ENCODE measurements around the gene PERCC1. TPM values are rescaled to one million over a fixed set of nuclear protein-coding genes. Genes with fewer than 3 reads are reported as not detected.

The PERCC1 gene
- total and polyA plus RNA-seq, 2 of the 4 experiments (the other 2 are of a cell fraction): not detected

- no peak overlapping the region for H4K5ac ChIP-seq (ENCODE audit: low read depth, low read length)
- H3K18ac ChIP-seq (ENCODE audit: low read depth, low read length): no peak overlapping the region
- no peak overlapping the region for H3K4ac ChIP-seq (ENCODE audit: low read depth, low read length)
- H3K14ac ChIP-seq (replicated peaks; ENCODE audit: low read depth, low read length): no peak overlapping the region
- DNase-seq: no peak
- H3K36me3 ChIP-seq (ENCODE audit: control insufficient read depth, insufficient read depth, low read length): peaks cover 53% of the 10 kb centered on the region
- no peak overlapping the region for H3K56ac ChIP-seq (ENCODE audit: extremely low read depth, insufficient read depth, low read length)
- H3K27me3 ChIP-seq (ENCODE audit: control insufficient read depth, insufficient read depth, low read length): no peaks in the 10 kb centered on the region
- H2BK120ac ChIP-seq (ENCODE audit: low read depth, low read length): no peak overlapping the region
- no peak overlapping the region for H2AK5ac ChIP-seq (ENCODE audit: low read depth, low read length)
- ChIA-PET POLR2A (ENCODE audit: unreplicated experiment) (no interaction called here), CTCF (no interaction called here)
- no TSS peak for BruUV-seq (replicated peaks)
- H2BK20ac ChIP-seq (ENCODE audit: low read depth, low read length): no peak overlapping the region
- no peak overlapping the region for H2AFZ ChIP-seq (replicated peaks; ENCODE audit: low read length, poor library complexity)
- no peak for TF ChIP-seq MAZ (IDR thresholded peaks at IDR 0.05; ENCODE audit: borderline replicate concordance, low read depth, low read length)
- TF ChIP-seq RFX5 (IDR thresholded peaks at IDR 0.05; ENCODE audit: low read depth, low read length): no peak
- no peak for TF ChIP-seq SMC3 (IDR thresholded peaks at IDR 0.05; ENCODE audit: low read depth, low read length)
- TF ChIP-seq FOS (IDR thresholded peaks at IDR 0.05; ENCODE audit: low read depth, low read length): no peak
- TF ChIP-seq CEBPB (IDR thresholded peaks at IDR 0.05; ENCODE audit: low read depth, low read length): no peak
- no peak for TF ChIP-seq RCOR1 (IDR thresholded peaks at IDR 0.05; ENCODE audit: insufficient replicate concordance, low read length)
- no peak for TF ChIP-seq CTCF (conservative IDR thresholded peaks at IDR 0.05; ENCODE audit: low read depth, low read length)
- TF ChIP-seq BHLHE40 (IDR thresholded peaks at IDR 0.05; ENCODE audit: low read depth, low read length): no peak
- no peak overlapping the region for H3K4me3 ChIP-seq (ENCODE audit: insufficient read depth, low read depth, low read length)
- in situ Hi-C loops (cut with MboI; ENCODE audit: low sequenced_read_pairs): no loop called here
- no peak overlapping the region for H4K91ac ChIP-seq (ENCODE audit: insufficient read depth, low read depth, low read length)
- H2AK9ac ChIP-seq (replicated peaks; ENCODE audit: low read depth, low read length, poor library complexity): no peak overlapping the region
- no peaks in the 10 kb centered on the region for H3K9me3 ChIP-seq (ENCODE audit: control insufficient read depth, insufficient read depth, low read length)
- no peak overlapping the region for H3K27ac ChIP-seq (ENCODE audit: insufficient read depth, low read length)
- no peaks in the 10 kb centered on the region for H4K20me1 ChIP-seq (ENCODE audit: insufficient read depth, low read length)
- no peak overlapping the region for H2BK5ac ChIP-seq (ENCODE audit: low read depth, low read length, poor library complexity, severe bottlenecking)
- H2BK15ac ChIP-seq (ENCODE audit: low read depth, low read length): no peak overlapping the region
- no peak for ATAC-seq (ENCODE audit: low read depth)
- intact Hi-C loops (cut with micrococcal nuclease): no loop called here
- H3K9ac ChIP-seq (ENCODE audit: low read depth, low read length): no peak overlapping the region
- no peaks in the 10 kb centered on the region for H3K79me1 ChIP-seq (ENCODE audit: low read depth in 1 of 2, low read length in 2 of 2)
- dilution Hi-C loops (cut with HindIII; ENCODE audit: low sequenced_read_pairs, unreplicated experiment): no loop called here
- WGBS, 2 experiments (ENCODE audit: extremely low coverage in 2 of 2, insufficient read length in 1 of 2): 97% methylated on average over 13 of the region's 20 CpGs; no CpG with 5 or more reads in 1 of the 2 experiments
- H4K8ac ChIP-seq (ENCODE audit: low read depth in 2 of 2, low read length in 2 of 2): no peak overlapping the region
- no peaks in the 10 kb centered on the region for H3K4me1 ChIP-seq (ENCODE audit: control insufficient read depth, insufficient read depth, low read length)
- no peak overlapping the region for H3K23ac ChIP-seq (ENCODE audit: low read depth, low read length)
- H3K4me2 ChIP-seq (ENCODE audit: low read depth, low read length): no peak overlapping the region
- no peaks in the 10 kb centered on the region for H3K9me1 ChIP-seq (ENCODE audit: insufficient read depth, low read length)
These were observed 21.7 kb downstream of the PERCC1 start for GRCh38 chr16:1452530-1452929.

Data from IMR-90 (cell line).